ENCODE data around the gene DGKI. TPM values are rescaled to one million over a fixed set of nuclear protein-coding genes. Genes with fewer than 3 reads are reported as not detected.

Gene DGKI
- total RNA-seq, 1 experiment from 2014 or later: 0.55 TPM

- H4K91ac ChIP-seq (ENCODE audit: insufficient read length, low read depth, low read length): no peak overlapping the region
- no peaks in the 10 kb centered on the region for H3K27me3 ChIP-seq (ENCODE audit: insufficient read depth, low read length)
- no peaks in the 10 kb centered on the region; the same call in 1 of the 2 replicates for H3K4me1 ChIP-seq (ENCODE audit: insufficient read depth, low read length)
- Mint-ChIP-seq H3K27me3 (ENCODE audit: low read depth) (no peaks in the 10 kb centered on the region), H3K36me3 (ENCODE audit: insufficient read depth in 1 of 3, low read depth in 3 of 3) (no peaks in the 10 kb centered on the region), H3K9me3 (no peaks in the 10 kb centered on the region), H3K4me1 (no peaks in the 10 kb centered on the region), H3K27ac (no peak overlapping the region), H3K4me3 (no peak overlapping the region)
- no CpG with 5 or more reads among the region's 7 CpGs for WGBS (ENCODE audit: extremely low coverage, insufficient read length, low lambda C conversion rate)
- H3K4me2 ChIP-seq (ENCODE audit: insufficient read depth, insufficient read length, low read length): no peak overlapping the region
- H2BK120ac ChIP-seq (ENCODE audit: low read depth, low read length, poor library complexity, severe bottlenecking): no peak overlapping the region
- H2BK5ac ChIP-seq (ENCODE audit: insufficient read length, low read length): no peak overlapping the region
- H3K79me2 ChIP-seq (ENCODE audit: insufficient read depth, low read length): no peaks in the 10 kb centered on the region
- no peak overlapping the region for H3T11ph ChIP-seq (ENCODE audit: low read length)
- no peak overlapping the region for H3K14ac ChIP-seq (ENCODE audit: insufficient read depth, low read length)
- H3K23me2 ChIP-seq (ENCODE audit: insufficient read length, low read depth, low read length, poor library complexity, severe bottlenecking): no peaks in the 10 kb centered on the region
- no peak overlapping the region for H2BK12ac ChIP-seq (ENCODE audit: insufficient read length, low read depth, low read length)
- H2BK20ac ChIP-seq (ENCODE audit: low read depth, low read length, poor library complexity, severe bottlenecking): no peak overlapping the region
- H3K27ac ChIP-seq (ENCODE audit: insufficient read length, low read depth, low read length): no peak overlapping the region
- H4K8ac ChIP-seq (replicated peaks; ENCODE audit: insufficient read length, low read depth, low read length): no peak overlapping the region
- no peak overlapping the region for H3K9ac ChIP-seq (ENCODE audit: extremely low read depth, insufficient read length, low read length)
- no peak for DNase-seq
- TF ChIP-seq CTCF (conservative IDR thresholded peaks at IDR 0.05): no peak
- H3K79me1 ChIP-seq (ENCODE audit: insufficient read depth, low read depth, low read length, poor library complexity, severe bottlenecking): no peaks in the 10 kb centered on the region
- no peaks in the 10 kb centered on the region for H3K9me3 ChIP-seq (ENCODE audit: control insufficient read depth, low read depth, low read length)
- H2AK5ac ChIP-seq (ENCODE audit: insufficient read length, low read length): no peak overlapping the region
- H4K5ac ChIP-seq (ENCODE audit: insufficient read length, low read depth, low read length): no peak overlapping the region
- no peaks in the 10 kb centered on the region for H4K20me1 ChIP-seq (ENCODE audit: control insufficient read depth, insufficient read depth, insufficient read length)
- H2BK15ac ChIP-seq (ENCODE audit: low read depth, low read length): no peak overlapping the region
- H3K4ac ChIP-seq (ENCODE audit: low read depth, low read length): no peak overlapping the region
- no peak overlapping the region for H3K56ac ChIP-seq (ENCODE audit: insufficient read length, low read depth, low read length)
- H3K23ac ChIP-seq (ENCODE audit: insufficient read length, low read depth, low read length): no peak overlapping the region
- H3K18ac ChIP-seq (ENCODE audit: insufficient read length, low read depth, low read length): no peak overlapping the region
- no peak overlapping the region for H2AFZ ChIP-seq (ENCODE audit: low read length)
These were observed 150.8 kb downstream of the DGKI start for GRCh38 chr7:137695942-137696341.
